Measurements from ENCODE around the gene SMAP2. TPM values are rescaled to one million over a fixed set of nuclear protein-coding genes. Genes with fewer than 3 reads are reported as not detected.
"Not testable (repeated sequence)": the region's sequence is repeated elsewhere in the genome, so short reads cannot be mapped to it uniquely, and the experiment has no call there.

Gene SMAP2
- total RNA-seq, 1 donor from 2014 or later: 3.7 TPM

DNA sequence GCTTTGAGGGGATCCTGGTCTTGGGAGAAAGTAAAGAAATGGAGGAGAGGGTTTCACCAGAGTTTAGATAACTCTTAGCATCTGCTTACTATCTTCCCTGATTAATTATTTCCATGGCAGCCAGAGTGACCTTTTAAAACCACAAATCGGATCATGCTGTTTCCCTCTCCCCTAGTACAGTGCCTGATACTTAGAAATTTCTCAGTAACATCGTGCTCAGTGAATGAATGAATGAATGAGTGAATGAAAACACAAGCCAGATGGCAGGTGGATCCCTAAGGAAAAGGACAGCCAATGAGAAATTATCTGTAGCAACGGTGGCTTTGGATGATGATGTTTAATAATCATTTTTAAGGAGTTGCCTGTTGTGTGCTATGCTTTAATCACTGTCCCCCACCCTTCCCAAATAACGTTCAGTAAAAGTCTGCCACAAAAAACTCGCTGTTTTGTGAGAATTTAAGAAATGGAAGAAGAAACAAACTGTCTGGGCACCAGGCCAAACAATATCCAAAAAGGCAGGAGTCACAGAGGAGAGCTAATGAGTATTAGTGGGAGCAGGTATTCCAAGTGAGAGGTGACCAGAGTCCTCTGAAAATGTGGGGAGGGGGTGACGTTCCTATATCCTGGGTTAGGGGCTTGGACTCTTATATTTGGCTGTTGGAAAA lies 737 bp upstream of the SMAP2 start:
- DNase-seq: no peak

DNA sequence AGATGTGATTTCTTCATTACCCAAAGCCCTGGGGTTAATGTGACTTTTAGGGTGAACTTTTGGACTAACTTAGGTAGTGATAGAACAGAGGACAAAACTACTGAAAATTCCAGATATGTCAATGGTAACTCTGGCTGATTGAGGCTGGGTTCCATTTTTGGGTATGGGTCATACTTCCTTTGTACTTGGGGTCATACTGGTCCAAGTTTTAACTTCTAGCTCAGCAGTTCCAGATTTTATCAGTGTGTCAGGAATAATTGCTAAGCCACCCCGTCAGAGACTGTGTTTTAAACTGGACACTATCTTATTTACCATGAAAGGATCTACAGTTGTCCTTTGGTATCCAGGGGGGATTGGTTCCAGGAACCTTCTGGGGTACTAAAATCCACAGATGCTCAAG lies 4.0 kb downstream of the SMAP2 start:
- DNase-seq: no peak

DNA sequence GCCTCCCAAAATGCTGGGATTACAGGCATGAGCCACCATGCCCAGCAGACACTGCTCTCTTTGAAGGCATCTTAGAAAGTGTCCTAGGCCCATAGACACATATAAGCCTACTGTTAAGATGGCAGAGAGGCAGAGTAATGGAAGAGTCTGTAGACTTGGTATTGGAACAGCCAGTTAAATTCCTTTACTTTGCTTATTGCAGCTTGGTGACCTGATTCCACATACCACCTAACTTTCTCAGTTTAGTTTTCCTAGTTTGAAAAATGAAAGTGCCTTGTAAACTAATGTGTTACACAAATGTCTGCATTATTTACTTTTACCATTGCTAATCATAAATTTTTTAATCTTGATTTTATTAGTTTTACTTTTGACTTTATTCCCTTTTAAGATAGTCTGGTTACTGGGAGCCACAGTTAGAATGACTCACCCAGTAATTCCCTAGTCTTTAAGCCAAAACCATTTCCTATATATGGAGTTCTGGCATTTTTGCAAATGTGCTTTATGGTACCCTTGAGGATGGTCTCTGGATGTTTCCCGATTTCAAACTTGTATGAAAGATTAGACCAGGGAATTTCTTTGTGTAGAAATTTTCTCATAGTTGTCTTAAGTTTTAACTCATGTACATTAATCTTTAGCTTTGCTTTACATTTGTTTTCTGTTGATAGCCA lies 6.4 kb downstream of the SMAP2 start:
- peak; percentile 37 for DNase-seq

DNA sequence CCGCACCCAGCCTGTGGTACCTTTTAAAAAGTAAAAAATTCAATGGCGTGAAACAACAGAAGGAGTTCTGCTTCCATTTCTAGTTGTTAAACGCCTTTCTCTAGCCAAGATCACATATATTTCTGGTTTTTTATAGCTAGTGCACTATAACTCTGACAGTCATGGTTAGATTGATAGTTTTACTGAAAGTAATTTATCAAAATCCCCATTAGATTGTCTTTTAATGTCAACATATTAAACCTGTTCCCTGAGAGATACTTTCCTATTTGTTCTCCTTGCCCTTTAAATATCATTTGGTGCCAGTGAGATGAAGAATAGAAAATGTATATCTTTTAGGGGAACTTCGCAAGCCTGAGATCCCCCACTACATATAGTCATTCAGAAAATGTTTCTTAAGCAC lies 7.3 kb downstream of the SMAP2 start:
- no peak for DNase-seq

DNA sequence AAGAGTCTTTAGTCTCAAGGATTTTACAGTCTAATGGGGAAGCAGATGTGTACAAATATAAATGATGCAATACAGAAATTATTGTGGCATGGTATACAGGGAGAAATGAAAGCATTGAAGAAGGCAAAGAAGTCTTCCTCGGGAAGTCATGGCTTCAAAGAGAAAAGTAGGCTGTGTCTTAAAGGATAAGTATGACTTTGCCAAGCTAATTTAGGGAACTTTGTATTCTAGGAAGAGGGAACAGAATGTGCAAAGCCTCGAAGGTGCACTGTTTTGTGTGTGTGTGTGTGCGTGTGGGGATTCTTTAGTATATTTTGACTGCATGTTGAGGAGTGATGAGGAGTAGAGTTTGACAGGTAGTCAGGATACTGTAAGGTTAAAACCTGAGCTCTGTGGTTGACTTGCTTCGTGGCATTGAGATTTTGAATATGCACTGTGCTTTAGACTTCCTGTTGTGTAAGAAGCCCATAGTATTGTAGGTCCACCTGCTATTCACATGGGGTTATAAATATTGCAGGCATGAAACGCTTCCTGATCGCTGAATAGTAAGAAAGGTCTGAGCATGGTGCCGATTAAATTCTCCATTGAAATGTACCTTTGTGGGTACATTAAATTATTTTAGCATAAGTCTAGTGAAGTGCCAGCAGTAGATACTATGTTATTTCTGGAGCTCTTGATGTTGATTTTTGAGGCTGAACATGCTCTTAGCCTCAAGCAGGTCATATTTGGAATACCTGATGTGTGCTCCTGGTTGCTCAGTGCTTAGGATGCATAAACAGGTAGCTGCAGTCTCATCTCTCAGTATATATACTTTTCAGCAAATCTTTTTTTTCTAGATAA lies 8.0 kb downstream of the SMAP2 start:
- DNase-seq: no peak

DNA sequence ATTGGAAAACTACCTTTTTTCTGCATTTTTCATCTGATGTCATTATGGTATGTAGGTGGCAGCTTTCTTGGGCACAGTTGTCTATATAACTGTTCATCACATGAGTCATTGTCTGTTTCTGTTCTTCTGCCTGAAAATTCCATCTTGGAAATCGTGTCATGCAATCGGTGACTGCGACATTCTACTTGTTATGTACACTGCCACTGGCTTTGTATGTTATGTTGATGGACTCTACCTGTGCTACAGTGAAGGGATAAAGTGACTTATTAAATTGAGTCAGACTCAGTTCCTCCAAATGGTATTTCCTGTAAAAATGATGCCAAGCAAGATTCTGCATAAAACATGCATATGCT lies 8.6 kb downstream of the SMAP2 start:
- no peak for DNase-seq

DNA sequence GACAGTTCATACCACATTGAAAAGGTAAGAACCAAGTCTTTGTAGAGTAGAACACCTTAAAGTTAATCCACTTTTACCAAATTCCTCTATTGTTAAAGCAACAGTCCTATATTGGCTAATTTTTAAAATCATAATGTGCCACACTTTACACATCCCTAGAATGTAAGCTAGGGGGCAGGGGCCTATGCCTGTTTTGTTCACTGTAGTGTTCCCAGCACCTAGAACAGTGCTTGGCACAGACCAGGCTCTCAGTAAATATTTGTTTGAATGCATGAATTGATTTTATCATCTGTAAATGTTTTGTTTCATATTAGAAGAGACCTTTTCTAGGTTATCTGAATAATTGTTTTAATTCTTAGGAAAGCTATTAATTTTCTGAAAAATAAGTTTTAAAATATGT lies 9.1 kb downstream of the SMAP2 start:
- DNase-seq: no peak

DNA sequence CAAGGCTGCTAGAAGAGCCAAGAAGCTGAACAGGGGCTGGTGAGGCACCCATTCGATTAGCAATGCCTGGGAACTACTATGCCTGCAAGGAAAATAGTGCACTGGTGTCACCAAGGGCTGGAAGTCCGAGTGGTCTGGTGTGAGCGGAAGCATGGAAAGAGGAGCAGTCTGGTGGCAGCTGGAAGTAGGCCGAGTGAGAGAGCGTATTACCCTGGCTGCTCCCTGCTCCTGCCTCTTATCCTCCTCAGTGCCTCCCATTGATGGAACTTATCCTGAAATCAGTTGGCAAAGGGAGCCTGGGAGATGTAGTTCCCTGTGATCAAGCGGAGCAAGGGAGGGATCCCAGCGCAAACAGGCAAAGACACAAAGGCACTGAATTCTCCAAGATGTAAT lies 9.6 kb downstream of the SMAP2 start:
- no peak for DNase-seq

DNA sequence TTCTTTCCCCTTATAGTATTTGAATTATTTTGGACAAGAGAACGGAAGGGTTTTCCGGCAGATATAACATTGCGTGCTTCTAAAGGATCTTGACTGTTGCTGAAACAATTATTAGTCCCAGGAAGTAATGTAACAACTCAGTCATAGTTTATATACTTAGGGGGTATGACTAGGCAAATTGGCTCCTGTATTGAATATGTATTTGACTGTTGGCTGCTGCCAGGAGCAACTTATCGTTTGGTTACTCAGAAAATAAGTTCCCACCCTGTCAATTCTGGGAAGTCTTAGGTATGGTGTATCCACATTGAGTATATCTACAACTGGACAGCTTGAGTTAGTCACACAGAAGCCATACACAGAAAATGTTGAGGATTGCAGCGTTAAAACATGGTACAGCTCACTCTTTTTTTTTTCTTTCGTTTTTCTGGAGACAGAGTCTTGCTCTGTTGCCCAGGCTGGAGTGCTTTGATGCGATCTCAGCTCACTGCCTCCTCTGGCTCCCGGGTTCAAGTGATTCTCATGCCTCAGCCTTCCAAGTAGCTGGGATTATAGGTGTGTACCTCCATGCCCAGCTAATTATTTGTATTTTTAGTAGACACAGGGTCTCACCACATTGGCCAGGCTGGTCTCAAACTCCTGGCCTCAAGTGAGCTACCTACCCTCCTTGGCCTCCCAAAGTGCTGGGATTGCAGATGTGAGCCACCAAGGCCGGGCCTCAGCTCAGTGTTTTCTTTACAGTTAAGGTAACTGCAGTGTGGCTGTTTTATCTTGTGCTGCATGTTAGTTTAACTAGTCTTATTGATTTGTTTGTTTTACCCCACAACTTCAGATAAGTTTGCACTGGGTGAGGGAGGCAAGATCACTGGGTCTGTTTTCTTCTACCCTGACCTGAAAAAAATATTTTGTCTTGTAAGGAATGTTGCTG lies 10.2 kb downstream of the SMAP2 start:
- DNase-seq: no peak

DNA sequence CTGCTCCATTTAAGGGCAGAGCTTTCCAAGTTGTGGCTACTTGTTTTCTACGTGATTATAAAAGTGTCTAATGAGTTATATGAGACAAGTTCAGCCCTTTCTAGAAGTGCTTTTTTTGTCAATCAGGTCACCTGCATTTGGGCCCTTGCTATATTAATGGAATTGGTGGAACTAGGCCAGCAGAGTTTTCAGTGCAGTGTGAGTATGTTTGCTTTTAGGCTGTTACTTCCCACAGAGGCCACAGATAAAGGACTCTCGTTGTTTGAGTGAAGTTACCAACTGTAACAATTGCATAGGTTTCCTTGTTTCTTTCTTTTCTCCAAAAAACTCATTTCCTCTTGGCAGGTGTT lies 10.9 kb downstream of the SMAP2 start:
- DNase-seq: no peak

DNA sequence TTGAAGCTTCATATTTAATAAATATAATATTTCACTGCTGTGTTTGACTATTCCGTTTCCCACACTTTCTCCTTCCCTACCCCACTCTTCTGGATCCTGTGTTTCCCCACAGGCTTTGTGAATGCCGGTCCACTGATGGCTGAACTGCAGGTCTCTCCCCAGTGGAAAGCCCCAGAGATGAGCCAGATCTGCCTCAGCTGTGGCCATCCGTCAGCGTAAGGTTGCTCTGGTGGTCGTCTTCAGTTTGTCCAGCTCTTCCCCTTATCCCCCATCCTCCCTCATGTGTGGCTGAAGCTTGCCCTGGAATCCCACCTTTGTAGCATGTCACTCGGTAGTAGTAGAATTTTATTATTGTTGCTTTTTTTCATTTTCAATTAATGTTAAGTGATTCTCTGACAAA lies 11.4 kb downstream of the SMAP2 start:
- DNase-seq: no peak

DNA sequence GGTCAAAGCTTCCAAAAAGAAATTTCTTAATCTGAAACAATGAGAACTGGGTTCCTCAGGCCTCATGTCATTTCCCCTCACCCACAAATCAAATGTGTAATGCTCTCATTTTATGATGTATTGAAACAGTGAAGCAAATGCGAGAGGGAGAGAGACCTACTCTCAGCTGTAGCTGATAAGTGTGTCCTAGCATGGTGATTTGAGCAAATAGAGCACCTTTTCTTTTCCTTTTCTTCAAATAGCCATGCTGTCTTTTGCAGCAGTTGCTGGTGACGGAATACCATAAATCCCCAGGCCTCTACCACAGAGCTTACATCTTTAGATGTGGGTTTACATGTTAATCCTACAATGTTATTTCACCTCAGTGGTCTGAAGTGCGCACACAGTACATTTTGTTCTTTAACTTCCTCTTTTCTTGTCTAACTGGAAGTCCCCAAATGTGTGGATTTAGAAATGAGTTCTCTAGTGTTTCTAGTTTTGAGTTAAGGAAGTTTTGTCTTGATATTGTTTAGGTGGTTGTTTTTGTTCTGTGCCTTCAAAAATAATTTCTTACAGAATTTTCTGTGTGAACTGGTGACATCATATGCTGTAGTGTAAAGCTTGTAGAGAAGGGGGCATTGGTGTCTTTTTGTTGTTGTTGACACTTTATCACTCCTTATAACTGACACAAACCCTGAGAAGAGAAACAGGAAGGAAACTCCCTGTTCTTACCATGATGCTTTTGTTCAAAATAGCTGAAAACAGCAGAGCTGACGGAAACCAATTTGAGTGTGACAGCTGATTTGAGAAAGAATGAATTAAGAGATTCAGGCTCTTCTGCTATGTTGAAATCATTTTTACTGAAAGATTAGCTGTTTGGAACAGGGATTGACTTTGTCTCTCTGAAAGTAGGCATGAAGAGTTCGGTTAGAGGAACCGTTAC lies 12.2 kb downstream of the SMAP2 start:
- DNase-seq: no peak

DNA sequence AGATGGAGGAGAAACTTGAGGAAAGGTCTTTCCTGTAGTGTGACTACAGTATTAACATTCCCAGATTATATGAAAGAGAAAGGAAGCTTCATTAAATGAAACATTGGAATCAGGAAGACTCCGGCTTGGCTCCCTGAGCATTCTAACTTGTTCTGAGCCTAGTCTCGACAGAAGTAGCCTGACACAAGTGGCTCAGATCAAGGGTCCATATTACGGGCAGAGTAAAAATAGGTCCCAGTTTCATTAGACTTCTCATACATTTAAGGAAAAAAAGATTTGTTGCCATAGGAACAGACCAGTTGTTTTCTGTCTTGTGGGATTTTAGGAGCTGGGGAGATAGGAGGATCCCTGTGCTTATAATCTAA lies 12.8 kb downstream of the SMAP2 start:
- DNase-seq: no peak

DNA sequence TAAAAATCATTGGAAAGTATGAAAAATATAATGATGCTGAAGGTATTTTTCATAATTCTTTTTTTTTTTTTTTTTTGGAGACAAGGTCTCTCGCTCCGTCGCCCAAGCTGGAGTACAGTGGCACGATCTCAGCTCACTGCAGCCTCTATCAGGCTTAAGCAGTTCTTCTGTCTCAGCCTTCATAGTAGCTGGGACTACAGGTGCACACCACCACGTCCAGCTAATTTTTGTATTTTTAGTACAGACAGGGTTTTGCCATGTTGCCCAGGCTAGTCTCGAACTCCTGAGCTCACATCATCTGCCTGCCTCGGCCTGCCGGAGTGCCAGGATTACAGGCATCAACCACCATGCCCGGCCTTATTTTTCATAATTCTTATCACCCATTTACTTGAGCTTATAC lies 13.3 kb downstream of the SMAP2 start:
- no peak for DNase-seq

DNA sequence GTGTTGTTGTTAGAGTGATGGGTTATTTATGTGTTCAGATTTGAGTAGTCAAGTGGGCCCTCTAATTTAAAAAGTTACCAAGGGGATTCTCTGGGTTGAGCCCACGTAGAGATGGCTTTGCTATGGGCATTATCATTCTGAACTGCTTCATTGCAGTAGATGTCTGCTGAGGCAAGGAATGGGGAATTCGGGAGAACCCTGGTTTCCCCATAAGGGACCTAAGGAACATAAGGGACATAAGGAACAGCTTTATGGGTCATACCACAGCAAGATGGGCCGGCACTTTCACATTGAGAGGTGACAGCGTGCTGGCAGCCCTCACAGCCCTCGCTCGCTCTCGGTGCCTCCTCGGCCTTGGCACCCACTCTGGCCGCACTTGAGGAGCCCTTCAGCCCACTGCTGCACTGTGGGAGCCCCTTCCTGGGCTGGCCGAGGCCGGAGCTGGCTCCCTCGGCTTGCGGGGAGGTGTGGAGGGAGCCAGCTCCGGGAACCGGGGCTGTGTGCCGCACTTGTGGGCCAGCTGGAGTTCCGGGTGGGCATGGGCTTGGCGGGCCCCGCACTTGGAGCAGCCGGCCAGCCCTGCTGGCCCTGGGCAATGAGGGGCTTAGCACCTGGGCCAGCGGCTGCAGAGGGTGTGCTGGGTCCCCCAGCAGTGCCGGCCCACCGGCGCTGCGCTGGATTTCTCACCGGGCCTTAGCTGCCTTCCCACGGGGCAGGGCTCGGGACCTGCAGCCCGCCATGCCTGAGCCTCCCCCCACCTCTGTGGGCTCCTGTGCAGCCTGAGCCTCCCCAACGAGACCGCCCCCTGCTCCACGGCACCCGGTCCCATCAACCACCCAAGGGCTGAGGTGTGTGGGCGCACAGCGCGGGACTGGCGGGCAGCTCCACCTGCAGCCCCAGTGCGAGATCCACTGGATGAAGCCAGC lies 14.1 kb downstream of the SMAP2 start:
- DNase-seq: not testable (repeated sequence)

DNA sequence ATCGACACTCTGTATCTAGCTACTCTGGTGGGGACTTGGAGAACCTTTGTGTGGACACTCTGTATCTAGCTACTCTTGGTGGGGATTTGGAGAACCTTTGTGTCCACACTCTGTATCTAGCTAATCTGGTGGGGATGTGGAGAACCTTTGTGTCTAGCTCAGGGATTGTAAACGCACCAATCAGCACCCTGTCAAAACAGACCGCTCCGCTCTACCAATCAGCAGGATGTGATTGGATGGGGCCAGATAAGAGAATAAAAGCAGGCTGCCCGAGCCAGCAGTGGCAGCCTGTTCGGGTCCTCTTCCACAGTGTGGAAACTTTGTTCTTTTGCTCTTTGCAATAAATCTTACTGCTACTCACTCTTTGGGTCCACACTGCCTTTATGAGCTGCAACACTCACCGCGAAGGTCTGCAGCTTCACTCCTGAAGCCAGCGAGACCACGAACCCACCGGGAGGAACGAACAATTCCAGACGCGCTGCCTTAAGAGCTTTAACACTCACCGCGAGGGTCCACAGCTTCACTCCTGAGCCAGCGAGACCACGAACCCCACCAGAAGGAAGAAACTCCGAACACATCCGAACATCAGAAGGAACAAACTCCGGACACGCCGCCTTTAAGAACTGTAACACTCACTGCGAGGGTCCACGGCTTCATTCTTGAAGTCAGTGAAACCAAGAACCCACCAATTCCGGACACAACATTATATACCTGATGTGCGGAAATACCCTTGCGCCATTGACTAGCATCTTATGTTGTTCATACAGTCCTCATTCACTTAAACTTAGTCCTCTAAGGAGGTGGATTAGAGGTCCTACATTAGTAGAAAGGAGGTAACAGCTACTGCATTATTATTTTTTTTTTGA lies 15.2 kb downstream of the SMAP2 start:
- DNase-seq: not testable (repeated sequence)

DNA sequence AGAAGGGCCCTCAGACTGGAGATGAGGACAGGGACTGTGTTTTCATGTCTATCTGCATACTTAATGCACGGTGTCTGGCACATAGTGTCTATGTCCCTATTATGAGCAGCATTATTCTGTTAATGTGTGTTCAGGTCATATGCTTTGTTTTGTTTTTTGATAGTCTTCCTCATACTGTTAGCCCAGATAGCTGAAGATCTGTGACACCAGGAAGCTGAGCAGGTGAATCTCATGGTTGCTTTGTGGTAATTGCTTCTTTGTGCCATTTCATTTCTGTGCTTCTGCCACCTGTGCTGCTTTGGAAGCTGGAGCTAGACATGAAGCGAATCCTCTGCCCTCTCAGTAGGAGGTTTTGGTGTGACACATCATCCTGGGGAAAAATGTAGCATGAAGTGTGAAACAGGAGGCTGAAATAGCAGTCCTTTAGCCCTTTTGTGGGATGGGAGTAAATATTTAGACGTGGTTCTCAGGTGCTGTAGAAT lies 15.8 kb downstream of the SMAP2 start:
- DNase-seq: no peak

DNA sequence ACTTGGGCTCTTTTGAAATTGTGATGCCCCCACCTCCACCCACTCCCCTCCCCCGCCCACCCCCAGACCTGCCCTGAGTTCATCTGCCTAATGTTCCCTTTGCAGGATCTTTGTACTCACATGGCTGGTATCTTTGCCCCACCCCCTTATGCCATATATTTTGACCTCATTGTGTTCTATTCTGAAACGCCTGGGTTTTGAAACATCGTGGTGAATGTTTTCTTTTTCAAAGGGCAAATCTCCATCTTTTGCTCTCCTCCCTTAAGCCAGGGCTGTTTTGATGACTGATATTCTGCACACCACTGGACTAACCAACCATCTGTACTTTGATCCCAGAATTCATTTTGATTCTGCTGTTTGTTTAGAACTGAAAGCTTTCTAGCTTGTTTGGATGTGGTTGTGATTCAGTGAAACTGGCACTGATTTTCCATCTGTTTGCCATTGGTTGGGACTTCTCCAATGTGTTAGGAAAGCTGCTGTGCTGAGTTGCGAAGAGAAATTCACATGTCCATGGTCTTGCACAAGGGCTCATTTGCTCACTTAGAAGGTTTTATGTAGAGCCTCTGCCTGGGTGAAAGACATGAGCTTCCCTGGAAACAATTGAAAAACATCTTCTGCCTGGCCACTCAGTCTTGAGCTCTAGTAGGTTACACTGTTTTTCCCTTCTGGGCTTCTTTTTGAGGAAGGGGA lies 16.5 kb downstream of the SMAP2 start:
- no peak for DNase-seq

DNA sequence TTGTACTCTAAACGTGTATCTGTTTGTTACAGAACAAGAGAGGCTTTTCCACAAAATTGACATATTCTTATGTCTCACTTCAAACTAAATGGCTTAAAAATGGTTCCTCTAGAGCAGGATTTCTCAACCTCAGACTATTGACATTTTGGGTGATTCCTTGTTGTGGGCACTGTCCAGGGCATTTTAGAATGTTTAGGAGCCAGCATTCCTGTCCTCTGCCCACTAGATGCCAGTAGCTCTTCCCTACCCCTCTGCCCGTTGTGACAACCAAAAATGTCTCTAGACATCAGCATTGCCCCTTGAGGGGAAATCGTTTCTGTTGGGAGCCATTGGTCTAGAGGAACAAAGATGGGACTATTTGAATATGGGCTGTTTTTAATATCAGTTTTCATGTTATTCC lies 17.3 kb downstream of the SMAP2 start:
- DNase-seq: no peak
